ENCODE measurements around the gene JADE1. TPM values are rescaled to one million over a fixed set of nuclear protein-coding genes. Genes with fewer than 3 reads are reported as not detected.

The JADE1 gene
- total RNA-seq, 1 experiment from 2014 or later, result 30.2 TPM

DNA sequence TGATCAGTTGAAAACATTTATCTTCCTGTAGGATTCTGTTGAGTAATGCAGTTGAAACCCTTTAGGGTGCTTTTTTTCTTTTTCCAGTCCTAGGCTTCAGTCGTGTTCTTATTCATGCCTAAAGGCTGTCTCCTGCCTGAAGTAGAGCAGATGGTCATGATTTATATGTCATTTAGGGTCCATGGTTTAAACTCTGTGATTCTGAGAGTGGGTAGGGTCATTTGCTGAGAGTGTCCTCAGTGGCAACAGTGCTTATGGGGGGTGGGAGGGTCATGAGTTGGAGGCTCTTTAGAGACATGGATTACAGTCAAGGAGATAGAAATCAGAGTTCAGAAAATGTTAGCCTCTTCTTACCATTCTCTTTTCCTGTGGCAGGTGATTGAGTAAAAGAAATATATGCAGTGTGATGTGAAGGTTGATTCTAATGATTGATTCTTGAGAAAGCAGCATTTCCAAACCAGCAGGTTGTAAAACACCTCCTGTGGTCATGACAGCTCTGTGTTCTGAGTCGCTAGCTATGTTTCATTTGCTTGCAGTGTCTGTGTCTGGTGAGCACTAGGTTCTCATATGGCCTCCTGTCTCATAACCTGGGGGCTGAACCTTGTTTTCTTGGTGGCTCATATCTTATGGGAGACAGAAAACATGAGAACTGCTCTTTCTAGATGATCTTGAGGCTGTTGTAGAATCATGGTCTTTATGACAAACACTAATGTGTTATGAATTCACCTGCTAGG is 60.4 kb downstream of the JADE1 start:
- POLR2A ChIA-PET, result no interaction called here
- CTCF ChIA-PET, result no interaction called here
- intact Hi-C loops (cut with micrococcal nuclease; ENCODE audit: unreplicated experiment), result no loop called here
- no peaks in the 10 kb centered on the region; the same call in 1 of the 2 replicates for H3K4me1 ChIP-seq
- no peaks in the 10 kb centered on the region for H3K9me3 Mint-ChIP-seq (ENCODE audit: unreplicated experiment)
- TF ChIP-seq, protein P1, sequence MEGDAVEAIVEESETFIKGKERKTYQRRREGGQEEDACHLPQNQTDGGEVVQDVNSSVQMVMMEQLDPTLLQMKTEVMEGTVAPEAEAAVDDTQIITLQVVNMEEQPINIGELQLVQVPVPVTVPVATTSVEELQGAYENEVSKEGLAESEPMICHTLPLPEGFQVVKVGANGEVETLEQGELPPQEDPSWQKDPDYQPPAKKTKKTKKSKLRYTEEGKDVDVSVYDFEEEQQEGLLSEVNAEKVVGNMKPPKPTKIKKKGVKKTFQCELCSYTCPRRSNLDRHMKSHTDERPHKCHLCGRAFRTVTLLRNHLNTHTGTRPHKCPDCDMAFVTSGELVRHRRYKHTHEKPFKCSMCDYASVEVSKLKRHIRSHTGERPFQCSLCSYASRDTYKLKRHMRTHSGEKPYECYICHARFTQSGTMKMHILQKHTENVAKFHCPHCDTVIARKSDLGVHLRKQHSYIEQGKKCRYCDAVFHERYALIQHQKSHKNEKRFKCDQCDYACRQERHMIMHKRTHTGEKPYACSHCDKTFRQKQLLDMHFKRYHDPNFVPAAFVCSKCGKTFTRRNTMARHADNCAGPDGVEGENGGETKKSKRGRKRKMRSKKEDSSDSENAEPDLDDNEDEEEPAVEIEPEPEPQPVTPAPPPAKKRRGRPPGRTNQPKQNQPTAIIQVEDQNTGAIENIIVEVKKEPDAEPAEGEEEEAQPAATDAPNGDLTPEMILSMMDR (IDR thresholded peaks at IDR 0.05; ENCODE audit: insufficient read depth in 1 of 2, low read depth in 1 of 2, low read length in 1 of 2, severe bottlenecking in 1 of 2, unreplicated experiment in 1 of 2), result no peak
- H3K4me1 Mint-ChIP-seq (ENCODE audit: low read depth, unreplicated experiment), result peaks cover 16% of the 10 kb centered on the region
- no peaks in the 10 kb centered on the region for H3K27me3 ChIP-seq (replicated peaks; ENCODE audit: control insufficient read depth, insufficient read depth, low read length)
- no peaks in the 10 kb centered on the region for H3K27me3 Mint-ChIP-seq (ENCODE audit: insufficient read depth, unreplicated experiment)
- no TSS peak for BruUV-seq (replicated peaks)
- peaks cover 75% of the 10 kb centered on the region for H3K36me3 Mint-ChIP-seq (ENCODE audit: insufficient read depth, unreplicated experiment)
- no peak overlapping the region for H3K4me3 ChIP-seq (ENCODE audit: low read depth, low read length)
- no peak overlapping the region for H3K4me3 Mint-ChIP-seq (ENCODE audit: unreplicated experiment)
- no peaks in the 10 kb centered on the region for H3K9me3 ChIP-seq
- no peak overlapping the region for H3K27ac Mint-ChIP-seq (ENCODE audit: unreplicated experiment)
- no peaks in the 10 kb centered on the region; the same call in 1 of the 2 replicates for H3K36me3 ChIP-seq (ENCODE audit: control insufficient read depth, insufficient read depth, low read length)
- DNase-seq, result no peak

DNA sequence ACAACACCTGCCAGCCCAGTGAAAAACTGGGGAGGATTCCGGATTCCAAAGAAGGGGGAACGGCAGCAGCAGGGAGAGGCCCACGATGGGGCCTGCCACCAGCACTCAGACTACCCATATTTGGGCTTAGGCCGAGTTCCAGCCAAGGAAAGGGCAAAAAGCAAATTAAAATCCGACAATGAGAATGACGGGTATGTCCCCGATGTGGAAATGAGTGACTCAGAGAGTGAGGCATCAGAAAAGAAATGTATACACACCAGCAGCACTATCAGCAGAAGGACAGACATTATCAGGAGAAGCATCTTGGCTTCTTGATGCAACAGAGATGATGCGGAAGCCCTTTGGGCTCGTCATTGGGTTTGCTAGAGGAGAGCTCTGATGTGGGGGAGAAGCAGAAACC is 62.4 kb downstream of the JADE1 start:
- POLR2A ChIA-PET, result no interaction called here
- H3K4me1 ChIP-seq, result no peaks in the 10 kb centered on the region; the same call in 1 of the 2 replicates
- no peak overlapping the region for H3K27ac Mint-ChIP-seq (ENCODE audit: unreplicated experiment)

DNA sequence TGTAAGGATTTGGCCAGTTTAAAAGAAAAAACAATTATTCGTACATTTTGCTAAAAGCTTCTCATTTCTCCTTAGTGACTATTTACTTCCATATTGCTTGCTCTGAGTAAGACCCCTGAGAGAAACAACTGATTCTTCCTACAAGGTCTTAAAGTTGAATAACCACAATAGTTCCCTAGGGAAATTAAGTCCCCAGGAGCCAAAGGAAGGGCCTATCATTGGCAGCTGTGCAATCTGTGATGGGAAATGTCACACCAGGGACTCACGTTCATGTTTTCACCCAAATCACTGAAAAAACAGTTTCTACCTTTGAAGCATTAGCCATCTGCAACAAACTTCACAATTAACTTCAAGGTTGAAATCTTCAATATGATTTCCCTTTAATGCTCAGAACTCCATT is 66.7 kb downstream of the JADE1 start:
- no peaks in the 10 kb centered on the region for H3K27me3 Mint-ChIP-seq (ENCODE audit: insufficient read depth, unreplicated experiment)
- H3K9me3 Mint-ChIP-seq (ENCODE audit: unreplicated experiment), result no peaks in the 10 kb centered on the region
- Histone ChIP-seq H3K4me1 (no peaks in the 10 kb centered on the region), H3K4me3 (ENCODE audit: low read depth, low read length) (no peak overlapping the region), H3K27me3 (replicated peaks; ENCODE audit: control insufficient read depth, insufficient read depth, low read length) (no peaks in the 10 kb centered on the region), H3K36me3 (ENCODE audit: control insufficient read depth, insufficient read depth, low read length) (no peaks in the 10 kb centered on the region), H3K9me3 (no peaks in the 10 kb centered on the region)
- ChIA-PET POLR2A (no interaction called here), CTCF (no interaction called here)
- intact Hi-C loops (cut with micrococcal nuclease; ENCODE audit: unreplicated experiment), result no loop called here
- H3K27ac Mint-ChIP-seq (ENCODE audit: unreplicated experiment), result no peak overlapping the region
- no peak for DNase-seq
- no TSS peak for BruUV-seq (replicated peaks)
- TF ChIP-seq, protein P1 (IDR thresholded peaks at IDR 0.05; ENCODE audit: insufficient read depth in 1 of 2, low read depth in 1 of 2, low read length in 1 of 2, severe bottlenecking in 1 of 2, unreplicated experiment in 1 of 2), result no peak
- H3K4me1 Mint-ChIP-seq (ENCODE audit: low read depth, unreplicated experiment), result no peaks in the 10 kb centered on the region
- peaks cover 29% of the 10 kb centered on the region for H3K36me3 Mint-ChIP-seq (ENCODE audit: insufficient read depth, unreplicated experiment)
- no peak overlapping the region for H3K4me3 Mint-ChIP-seq (ENCODE audit: unreplicated experiment)

More for the DNA sequence above, 62.4 kb downstream of the JADE1 start:
- DNase-seq, result no peak
- Histone ChIP-seq H3K36me3 (ENCODE audit: control insufficient read depth, insufficient read depth, low read length) (no peaks in the 10 kb centered on the region; the same call in 1 of the 2 replicates), H3K27me3 (replicated peaks; ENCODE audit: control insufficient read depth, insufficient read depth, low read length) (no peaks in the 10 kb centered on the region), H3K9me3 (no peaks in the 10 kb centered on the region), H3K4me3 (ENCODE audit: low read depth, low read length) (no peak overlapping the region)
- no TSS peak for BruUV-seq (replicated peaks)
- H3K4me1 Mint-ChIP-seq (ENCODE audit: low read depth, unreplicated experiment), result peaks cover 3% of the 10 kb centered on the region
- no peaks in the 10 kb centered on the region for H3K9me3 Mint-ChIP-seq (ENCODE audit: unreplicated experiment)
- CTCF ChIA-PET, result no interaction called here
- TF ChIP-seq, protein P1 (IDR thresholded peaks at IDR 0.05; ENCODE audit: insufficient read depth in 1 of 2, low read depth in 1 of 2, low read length in 1 of 2, severe bottlenecking in 1 of 2, unreplicated experiment in 1 of 2), result no peak
- no peaks in the 10 kb centered on the region for H3K27me3 Mint-ChIP-seq (ENCODE audit: insufficient read depth, unreplicated experiment)
- intact Hi-C loops (cut with micrococcal nuclease; ENCODE audit: unreplicated experiment), result no loop called here
- no peak overlapping the region for H3K4me3 Mint-ChIP-seq (ENCODE audit: unreplicated experiment)
- peaks cover 56% of the 10 kb centered on the region for H3K36me3 Mint-ChIP-seq (ENCODE audit: insufficient read depth, unreplicated experiment)
